ENCODE measurements around the gene BMPR1B. TPM values are rescaled to one million over a fixed set of nuclear protein-coding genes. Genes with fewer than 3 reads are reported as not detected.

The BMPR1B gene
- total RNA-seq, 1 experiment from 2014 or later = 0.62 TPM

- in situ Hi-C loops (cut with HindIII; ENCODE audit: low pct_unique_long_range_greater_than_20kb, low sequenced_read_pairs) (no loop called here), intact Hi-C loops (cut with micrococcal nuclease; ENCODE audit: unreplicated experiment) (no loop called here)
- H3K27ac ChIP-seq (ENCODE audit: low read length) = no peak overlapping the region
- H3K4me1 ChIP-seq (ENCODE audit: control insufficient read depth, insufficient read depth, low read length) = no peaks in the 10 kb centered on the region
- no peaks in the 10 kb centered on the region for H3K27me3 ChIP-seq (ENCODE audit: control insufficient read depth, insufficient read depth, low read length)
- H3K9me3 ChIP-seq (ENCODE audit: control insufficient read depth, insufficient read depth, low read depth, low read length) = no peaks in the 10 kb centered on the region
- ATAC-seq (no peak), DNase-seq (ENCODE audit: low read depth, low spot score) (no peak)
- H3K4me3 ChIP-seq (ENCODE audit: low read depth in 2 of 2, low read length in 2 of 2) = no peak overlapping the region
- H3K36me3 ChIP-seq (ENCODE audit: control insufficient read depth, insufficient read depth, low read length) = no peaks in the 10 kb centered on the region
- ChIA-PET CTCF (no interaction called here), POLR2A (no interaction called here)
- no TSS peak for BruUV-seq (replicated peaks)
- TF ChIP-seq SIN3A (IDR thresholded peaks at IDR 0.05; ENCODE audit: borderline replicate concordance, insufficient read depth, low read depth, low read length) (no peak), TCF7L2 (IDR thresholded peaks at IDR 0.05; ENCODE audit: low read depth, low read length) (no peak), REST (IDR thresholded peaks at IDR 0.05; ENCODE audit: insufficient read depth in 1 of 2, low read depth in 2 of 2, low read length in 1 of 2) (no peak), CTCF (IDR thresholded peaks at IDR 0.05) (no peak), POLR2AphosphoS5 (IDR thresholded peaks at IDR 0.05; ENCODE audit: low read depth, low read length) (no peak)
Observed at GRCh38 chr4:94848326-94848725, 90.6 kb downstream of the BMPR1B start.

GRCh38 chr4:94849901-94850300 is 92.1 kb downstream of the BMPR1B start:
- POLR2A ChIA-PET = no interaction called here
- BruUV-seq (replicated peaks) = no TSS peak
- ATAC-seq = no peak
- H3K4me1 ChIP-seq (ENCODE audit: control insufficient read depth, insufficient read depth, low read length) = no peaks in the 10 kb centered on the region
- H3K27me3 ChIP-seq (ENCODE audit: control insufficient read depth, insufficient read depth, low read length) = no peaks in the 10 kb centered on the region
- H3K9me3 ChIP-seq (ENCODE audit: control insufficient read depth, insufficient read depth, low read depth, low read length) = no peaks in the 10 kb centered on the region
- TF ChIP-seq POLR2AphosphoS5 (IDR thresholded peaks at IDR 0.05; ENCODE audit: low read depth, low read length) (no peak), SIN3A (IDR thresholded peaks at IDR 0.05; ENCODE audit: borderline replicate concordance, insufficient read depth, low read depth, low read length) (no peak), REST (IDR thresholded peaks at IDR 0.05; ENCODE audit: insufficient read depth in 1 of 2, low read depth in 2 of 2, low read length in 1 of 2) (no peak), TCF7L2 (IDR thresholded peaks at IDR 0.05; ENCODE audit: low read depth, low read length) (no peak), CTCF (IDR thresholded peaks at IDR 0.05) (no peak)
- no peak overlapping the region for H3K27ac ChIP-seq (ENCODE audit: low read length)
- intact Hi-C loops (cut with micrococcal nuclease; ENCODE audit: unreplicated experiment) = no loop called here
- in situ Hi-C loops (cut with HindIII; ENCODE audit: low pct_unique_long_range_greater_than_20kb, low sequenced_read_pairs) = no loop called here
- no peaks in the 10 kb centered on the region for H3K36me3 ChIP-seq (ENCODE audit: control insufficient read depth, insufficient read depth, low read length)
- no peak overlapping the region for H3K4me3 ChIP-seq (ENCODE audit: low read depth in 2 of 2, low read length in 2 of 2)
- CTCF ChIA-PET = no interaction called here
- no peak for DNase-seq (ENCODE audit: low read depth, low spot score)
